Stimulated activated CD4-positive, alpha-beta T cell treated with anti-CD3 and anti-CD28 coated beads, TNF-alpha, amount 100 ng/mL, for 24 hours (primary cell): Measurements from ENCODE around the gene CLK4.

Source experiments
- DNase-seq, 3 experiments: peaks; one replicate each; pipeline ENCODE4 v3.0.0-alpha.2; 2020; ENCODE audit warnings: low read depth in 3 of 3

Gene CLK4

DNA sequence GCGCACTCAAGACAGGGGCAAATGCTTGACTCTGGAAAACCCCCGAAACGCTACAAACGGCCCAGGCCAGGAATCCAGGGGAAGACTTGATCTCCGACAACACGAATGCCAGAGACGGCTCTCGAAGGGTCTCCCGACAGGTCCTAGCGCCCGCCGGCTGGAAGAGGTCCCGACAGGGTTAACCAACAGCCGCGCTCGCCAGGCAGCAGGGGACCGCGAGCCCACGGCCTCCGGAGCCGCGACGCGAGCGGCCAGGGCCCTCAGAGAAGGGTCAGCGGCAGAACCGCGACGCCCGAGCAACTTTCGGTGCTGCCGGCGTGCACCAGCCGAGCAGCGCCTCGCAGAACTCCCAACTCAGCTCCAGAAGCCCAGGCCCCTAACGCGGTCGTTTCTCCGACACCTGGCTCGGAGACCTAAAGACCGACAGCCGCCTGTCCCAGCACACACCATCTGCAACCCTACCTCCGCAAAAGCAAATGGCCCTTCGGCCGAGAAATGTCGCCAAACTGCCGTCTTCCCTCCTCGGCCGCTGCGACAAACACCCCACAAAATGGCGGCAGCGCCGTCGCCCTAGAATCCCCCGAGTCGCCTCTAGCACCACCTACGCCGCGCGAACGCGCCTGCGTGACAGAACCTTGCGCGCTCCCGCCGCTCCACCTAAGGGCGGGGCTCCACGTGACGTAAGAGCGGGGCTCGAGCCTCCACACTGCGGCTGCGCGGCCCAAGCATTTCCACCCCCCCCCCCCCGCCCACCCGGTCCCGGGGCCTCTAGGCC lies at the start of gene CLK4:
TSS of gene CLK4 (minus strand) at position 567 of the 775 bp plus-strand sequence. CDS start 3,634 bp downstream, outside the sequence.
- DNase-seq: peak; percentile 94 to 97 (median 95)

DNA sequence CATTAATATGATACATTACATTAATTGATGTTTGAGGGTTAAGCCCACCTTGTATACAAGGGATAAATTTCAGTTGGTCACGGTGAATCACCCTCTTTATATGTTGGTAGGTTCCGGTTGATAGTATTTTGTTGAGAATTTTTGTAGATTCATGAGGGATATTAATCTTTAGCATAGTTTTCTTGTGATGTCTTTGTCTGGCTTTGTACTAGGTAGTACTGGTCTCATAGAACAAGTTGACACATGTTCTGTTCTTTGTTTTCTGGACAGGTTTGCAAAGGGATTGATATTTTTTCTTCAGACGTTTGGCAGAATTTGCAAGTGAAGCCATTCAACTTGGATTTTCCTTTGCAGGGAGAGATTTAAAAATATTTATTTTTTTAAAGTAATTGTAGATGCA lies 49.1 kb upstream of the CLK4 start:
- no peak for DNase-seq

DNA sequence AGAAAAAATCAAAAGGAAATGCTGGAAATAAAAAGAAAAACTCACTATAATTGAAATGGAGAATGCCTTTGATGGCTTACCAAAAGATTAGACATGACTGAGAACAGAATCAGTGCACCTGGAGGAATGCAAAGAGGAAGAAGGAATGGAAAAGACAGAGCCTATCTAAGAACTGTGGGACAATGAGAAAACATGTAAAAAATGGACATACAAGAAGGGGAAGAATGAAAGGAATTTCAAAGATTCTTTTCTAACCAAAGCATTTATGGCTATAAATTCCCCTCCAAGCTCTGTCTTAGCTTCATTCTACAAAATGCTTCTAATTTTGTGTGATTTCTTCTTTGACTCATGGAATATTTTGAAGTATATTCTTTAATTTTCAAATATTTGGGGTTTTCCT lies 47.5 kb upstream of the CLK4 start:
- no peak for DNase-seq

DNA sequence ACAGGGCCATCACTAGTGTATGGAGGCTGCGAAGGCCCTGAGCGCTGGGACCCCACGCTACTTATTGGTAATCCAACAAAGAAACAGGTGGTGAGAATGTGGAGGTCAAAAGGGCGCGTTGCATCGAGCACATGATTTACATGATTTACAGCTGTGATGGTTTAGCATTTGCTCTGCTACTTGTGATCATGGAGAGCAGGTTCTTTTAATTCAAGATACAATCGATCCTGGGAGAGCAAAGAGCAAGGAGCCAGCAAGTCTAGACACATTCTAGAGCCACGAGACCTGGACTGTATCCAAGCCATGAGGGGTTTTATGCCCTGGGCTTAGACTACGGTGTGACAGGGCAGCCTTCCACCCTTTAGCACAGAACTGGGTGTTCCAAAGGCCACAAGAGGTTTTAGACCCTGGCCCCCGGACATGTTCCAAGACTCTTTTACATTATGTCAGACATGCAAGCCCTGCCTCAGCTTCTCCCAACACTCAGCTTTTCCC lies 47.0 kb upstream of the CLK4 start:
- DNase-seq: no peak

DNA sequence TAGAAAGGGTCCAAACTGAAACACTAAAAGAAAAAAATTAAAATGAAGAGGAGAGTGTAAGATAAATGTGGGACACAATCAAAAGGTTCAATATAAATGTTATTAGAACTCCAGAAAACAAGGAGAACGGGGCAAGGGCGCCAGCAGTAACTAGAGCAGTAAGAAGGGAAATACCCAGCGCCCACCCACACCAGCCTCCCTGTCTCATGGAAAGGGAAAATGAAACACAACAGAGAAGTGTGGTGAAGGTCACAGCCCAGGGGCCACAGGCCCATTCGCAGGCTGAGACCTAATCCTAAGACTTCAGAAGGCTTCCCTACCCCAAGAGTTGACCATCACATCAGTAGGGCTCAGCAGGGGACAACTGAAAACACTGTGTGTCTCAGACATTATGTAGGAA lies 45.8 kb upstream of the CLK4 start:
- peak in 1 of 3 experiments; percentile 14 for DNase-seq

DNA sequence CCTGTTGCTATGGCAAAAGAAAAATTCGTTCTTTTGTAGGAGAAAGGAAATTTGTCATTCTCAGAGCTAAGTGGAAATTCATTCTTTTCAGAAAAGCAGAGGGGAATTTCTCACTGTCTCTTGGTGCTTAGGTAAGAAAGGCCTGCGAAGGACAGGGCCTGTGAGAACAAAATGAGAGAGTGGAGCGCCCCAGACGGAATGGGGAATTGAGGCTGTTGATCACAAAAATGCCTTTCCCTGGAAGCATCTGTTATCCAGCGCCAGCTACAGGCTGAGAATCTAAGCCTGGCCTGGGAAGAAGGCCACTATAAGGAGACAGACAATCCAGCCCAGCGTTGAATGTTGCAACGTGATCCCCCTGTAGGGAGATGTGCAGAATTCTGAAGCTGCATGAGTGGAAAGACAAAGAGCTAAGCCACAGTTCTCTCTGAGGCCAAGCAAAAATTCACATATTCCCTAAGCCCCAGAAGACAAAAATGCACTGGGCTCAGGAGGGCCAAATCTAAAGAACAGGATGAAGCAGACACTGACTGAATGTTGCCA lies 44.8 kb upstream of the CLK4 start:
- DNase-seq: no peak

DNA sequence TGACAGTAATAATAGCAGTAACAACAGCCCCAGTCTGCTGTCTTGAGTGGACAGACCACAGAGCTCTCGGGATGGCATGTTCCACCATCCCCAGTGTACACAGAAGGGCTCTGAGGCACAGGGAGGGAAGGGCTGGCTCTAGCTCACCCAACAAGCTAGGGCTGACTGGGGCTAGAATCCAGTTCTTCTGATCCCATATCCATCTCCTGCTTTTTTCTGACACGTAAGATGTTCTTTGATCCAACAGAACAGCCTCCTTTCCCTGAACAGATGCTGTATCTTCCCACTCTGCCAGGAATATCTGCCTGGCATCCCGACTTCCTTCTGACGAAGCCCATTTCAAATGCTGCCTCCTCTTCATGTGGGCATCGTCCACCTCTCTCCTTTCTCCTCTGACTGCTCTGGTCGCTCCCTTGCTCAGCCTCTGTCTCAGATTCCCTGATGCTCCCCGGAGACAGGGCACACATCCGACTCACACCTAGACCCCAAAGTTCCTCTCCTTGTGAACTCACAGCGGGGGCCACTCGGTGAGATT lies 43.6 kb upstream of the CLK4 start:
- DNase-seq: no peak

DNA sequence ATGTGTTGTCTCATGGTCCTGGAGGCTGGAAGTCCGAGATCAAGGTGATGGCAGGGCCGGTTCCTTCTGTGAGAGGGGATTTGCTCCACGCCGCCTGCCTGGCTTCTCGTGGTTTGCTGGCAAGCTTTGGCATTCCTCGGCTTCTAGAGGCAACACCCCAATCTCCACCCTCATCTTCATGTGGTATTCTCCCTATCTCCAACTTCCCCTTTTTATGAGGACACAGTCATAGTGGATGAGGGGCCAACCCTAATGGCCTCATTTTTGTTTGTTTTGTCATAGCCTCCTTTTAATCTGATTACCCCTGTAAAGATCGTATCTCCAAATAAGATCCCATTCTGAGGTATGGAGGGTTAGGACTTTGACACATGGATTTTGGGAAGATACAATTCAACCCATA lies 41.7 kb upstream of the CLK4 start:
- no peak for DNase-seq

DNA sequence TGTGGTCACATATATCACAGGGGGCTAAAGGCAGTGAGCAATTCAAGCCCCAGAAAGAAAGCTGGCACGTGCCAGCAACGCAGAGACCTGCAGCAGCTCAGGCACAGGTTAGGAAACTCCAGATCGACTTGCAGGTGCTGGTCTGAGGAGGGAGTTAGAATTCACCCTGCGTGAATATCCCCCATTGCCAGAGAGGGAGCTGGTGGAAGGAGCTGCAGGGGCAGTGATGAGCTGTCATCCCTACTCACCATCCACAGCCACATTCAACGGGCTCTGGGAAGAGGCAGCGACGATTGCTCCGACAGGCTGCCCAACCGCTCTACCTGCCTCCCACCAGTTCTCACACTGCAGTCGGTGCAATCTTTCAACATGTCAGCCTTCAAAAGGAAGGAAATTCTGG lies 40.8 kb upstream of the CLK4 start:
- DNase-seq: no peak

DNA sequence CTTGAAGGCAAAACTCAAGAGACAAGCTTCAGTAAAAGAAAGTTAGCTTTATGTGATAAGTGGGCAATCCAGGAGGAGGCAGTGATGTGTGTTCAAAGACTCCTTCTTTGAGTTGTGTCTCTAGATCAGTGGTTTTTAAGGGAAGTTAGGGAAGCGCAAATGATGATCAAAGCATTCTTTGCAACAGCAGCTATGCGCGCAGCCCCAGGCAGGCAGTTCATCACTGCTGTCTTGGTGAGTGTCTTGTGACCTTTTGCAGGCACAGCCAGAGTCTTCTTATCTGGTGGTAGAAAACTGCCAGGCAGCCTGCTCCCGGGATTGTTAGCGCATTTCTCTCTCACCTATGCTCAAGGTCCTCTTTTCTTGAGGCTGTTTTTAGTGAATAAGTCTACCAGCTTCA lies 40.3 kb upstream of the CLK4 start:
- DNase-seq: no peak

DNA sequence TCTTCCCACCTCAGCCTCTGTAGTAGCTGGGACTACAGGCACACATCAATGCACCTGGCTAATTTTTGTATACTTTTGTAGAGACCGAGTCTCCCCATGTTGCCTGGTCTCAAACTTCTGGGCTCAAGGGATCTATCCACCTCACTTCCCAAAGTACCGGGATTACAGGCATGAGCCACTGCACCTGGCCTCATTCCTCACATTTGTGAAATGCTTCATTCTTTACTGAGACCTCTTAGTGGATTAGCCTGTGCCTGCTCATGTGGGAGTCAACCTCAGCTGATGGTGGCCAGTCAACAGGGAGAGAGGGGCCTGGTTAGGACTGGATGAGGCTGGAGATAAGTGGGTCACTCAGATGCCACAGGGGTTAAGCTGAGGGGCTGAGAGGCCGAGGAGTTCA lies 37.3 kb upstream of the CLK4 start:
- DNase-seq: no peak

DNA sequence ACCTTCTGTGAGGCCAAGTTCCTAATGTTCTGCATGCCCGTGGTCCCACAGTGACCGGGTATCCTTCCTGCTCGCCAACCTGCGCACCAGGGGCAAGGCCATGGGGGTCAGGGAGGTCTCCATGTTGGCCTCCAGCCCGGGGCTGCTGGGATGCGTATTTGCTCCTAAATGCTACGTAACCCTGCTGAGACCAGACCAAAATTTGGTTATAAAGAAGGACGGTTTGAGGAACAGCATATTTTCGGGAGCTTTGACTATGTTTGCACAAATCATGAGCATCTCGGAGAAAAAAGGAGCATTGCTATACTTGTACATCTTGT lies 35.7 kb upstream of the CLK4 start:
- DNase-seq: no peak

DNA sequence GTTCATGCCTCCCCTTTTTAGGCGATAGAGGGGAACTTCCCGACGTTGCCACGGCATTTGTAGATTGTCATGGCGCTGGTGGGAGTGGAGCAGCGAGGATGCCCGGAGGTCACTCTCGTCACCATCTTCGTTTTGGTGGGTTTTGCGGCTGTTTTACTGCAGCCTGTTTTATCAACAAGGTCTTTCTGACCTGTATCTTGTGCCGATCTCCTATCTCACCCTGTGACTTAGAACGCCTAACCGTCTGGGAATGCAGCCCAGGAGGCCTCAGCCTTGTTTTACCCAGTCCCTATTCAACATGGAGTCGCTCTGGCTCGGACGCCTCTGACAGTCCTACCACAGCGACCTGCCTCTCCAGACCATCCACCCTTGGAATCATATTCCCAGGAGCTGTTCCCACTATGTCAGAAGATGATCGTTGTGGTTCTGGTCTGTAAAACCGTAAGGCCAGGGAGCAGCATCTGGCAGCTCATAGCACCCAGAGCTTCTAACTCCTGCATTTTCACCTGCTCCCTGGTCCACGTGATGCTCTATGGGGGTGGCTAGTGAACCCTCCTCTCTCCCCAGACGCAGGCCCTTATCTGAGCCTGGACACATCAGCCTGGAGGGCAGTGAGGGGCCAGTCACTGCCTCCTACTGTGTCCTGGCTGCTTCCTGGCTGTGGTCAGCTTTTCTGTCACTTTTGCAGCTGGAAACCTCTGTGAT lies 35.1 kb upstream of the CLK4 start:
- no peak for DNase-seq

DNA sequence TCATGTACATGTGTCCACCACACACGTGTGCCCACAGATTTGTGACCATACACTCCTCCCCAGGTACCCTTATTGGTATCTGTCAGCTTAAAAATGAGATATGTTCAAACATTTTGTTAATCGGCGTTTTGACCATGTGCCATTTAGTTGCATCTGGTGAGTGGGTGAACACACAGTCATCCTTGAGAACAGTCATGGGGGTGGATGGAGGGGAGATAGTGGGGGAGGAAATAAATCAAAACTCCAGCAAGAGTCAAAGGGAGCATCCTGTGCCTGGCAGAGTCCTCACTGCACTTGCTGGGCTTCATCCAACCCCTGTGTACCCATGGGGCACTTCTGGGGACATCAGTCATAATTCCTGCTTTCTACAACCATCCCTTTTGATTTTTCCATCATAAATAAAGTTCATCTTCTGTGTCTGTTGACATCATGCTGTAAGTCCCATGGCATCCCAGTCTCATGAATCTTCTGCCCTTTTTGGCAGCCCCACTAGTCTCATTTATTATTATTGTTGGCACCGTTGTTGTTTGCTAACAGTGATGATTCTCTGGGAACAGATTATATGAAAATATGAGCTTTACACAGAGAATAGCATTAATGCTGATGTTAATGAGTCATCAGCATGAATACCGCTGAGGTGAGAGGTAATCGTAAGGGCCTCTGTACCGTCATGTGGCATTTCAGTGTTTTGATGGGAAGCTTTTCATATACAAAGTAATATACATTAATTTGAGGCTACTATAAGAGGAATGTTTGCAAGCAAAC lies 24.4 kb upstream of the CLK4 start:
- no peak for DNase-seq

DNA sequence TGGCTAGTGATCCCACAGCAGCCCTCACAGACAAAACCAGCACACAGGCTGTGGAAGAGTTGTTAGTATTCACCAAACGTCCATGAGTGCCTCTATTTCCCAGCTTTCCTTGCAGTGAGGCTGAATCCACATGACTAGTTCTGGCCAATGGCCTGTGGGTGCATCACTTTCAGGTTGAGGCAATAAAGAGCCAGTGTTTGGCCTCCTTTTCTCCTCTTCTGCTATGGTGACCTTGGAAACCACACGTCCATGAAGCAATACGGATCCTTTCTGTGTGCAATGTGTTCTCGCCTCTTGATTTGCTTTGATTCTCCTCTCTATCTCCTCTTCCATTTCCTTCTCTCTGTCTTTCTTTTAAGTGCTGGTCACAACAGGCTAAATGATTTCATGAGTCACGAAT lies 23.4 kb upstream of the CLK4 start:
- DNase-seq: no peak

DNA sequence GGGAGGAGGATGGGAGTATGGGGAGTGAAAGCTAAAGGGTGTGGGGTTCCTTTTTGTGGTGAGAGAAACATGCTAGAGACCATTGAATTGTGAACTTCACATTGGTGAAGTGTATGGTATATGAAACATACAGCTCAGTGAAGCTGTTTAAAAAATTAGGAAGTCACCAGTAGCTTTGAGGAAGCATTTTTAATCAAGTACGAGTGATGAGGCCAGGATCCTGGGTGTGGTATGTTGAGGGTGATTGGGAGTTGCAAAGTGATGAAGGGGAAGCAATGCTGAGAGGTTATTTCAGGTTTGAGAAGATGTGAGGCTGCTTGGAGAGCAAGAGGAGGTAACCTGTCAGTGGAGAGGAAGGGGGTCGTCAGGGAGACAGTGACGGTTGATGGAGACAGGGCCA lies 22.7 kb upstream of the CLK4 start:
- DNase-seq: no peak

DNA sequence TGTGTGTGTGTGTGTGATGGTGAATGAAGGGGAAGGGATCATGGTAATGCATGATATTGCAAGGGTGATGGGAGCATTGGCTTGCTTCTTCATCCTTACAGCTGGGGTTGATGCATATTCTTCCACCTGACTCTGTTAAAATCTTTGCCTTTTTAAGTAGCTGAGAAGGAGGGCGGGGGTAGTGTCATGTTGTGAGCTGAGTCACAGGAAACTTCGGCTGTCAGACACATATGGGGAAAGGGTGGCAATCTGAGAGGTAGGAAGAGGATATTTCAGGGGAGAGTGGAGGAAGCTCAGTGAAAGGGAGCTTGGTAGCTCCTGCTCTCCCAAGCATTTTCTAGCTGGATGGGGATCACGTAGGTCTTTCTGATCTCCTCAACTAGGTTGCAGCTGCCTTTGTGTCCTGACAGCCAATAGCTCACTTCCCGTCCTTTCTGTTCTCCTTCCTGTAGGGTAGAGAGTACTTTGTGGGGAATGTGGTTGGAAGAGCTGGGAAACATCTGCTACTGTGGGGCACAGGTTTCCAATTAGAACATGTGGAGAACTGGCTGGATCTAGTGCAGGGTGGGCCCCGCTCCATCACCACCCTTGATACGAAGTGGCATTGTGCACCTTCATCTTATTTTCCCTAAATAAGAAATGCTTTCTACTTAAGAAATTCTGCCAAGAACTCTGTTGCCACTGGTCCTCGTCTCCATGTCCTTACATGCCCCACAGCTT lies 18.1 kb upstream of the CLK4 start:
- no peak for DNase-seq

DNA sequence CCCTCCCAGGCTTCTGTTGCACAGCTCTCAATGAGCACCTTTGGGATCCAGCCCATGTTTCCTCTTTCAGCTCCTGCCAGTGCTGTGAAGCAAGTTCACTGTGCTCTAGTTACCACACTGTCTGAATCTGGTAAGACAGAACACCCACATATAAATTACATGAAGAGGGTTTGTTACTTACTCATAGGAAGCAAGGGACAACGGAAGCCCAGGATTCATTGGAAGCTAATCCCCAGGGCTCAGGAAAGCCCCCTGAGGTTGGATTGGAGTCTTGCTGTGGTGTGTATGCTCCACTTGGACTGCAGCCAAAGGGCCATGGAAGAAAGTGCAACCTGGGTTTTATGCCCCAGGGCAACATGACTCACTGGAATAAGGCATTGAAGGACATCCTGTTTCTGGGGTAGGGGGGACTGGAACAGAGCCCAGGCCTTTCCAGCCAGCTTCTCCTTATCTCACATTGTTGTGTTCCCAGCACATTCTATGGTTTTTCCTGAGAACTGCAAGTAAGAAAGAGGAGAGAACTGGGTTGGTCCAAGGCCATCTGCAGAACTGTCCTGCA lies 15.6 kb upstream of the CLK4 start:
- no peak for DNase-seq

DNA sequence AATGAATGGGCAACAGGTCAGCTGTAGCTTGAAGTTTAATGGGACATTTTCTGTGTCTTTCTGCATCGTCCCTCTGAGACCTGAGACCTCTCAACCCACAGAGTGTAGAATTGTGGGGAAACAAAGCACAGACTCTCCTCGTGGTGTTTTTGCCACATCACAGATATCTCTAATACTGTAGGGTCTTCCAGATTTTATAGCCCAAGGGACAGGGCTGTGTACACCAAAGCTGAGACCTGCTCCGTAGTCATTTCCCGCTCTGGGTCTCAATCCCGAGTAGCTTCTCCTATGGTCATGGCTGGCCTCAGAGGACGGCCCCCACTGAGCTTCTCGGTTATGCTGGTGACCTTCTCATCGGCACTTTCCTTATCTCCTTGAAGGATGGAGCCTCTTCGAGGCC lies 14.9 kb upstream of the CLK4 start:
- DNase-seq: no peak

DNA sequence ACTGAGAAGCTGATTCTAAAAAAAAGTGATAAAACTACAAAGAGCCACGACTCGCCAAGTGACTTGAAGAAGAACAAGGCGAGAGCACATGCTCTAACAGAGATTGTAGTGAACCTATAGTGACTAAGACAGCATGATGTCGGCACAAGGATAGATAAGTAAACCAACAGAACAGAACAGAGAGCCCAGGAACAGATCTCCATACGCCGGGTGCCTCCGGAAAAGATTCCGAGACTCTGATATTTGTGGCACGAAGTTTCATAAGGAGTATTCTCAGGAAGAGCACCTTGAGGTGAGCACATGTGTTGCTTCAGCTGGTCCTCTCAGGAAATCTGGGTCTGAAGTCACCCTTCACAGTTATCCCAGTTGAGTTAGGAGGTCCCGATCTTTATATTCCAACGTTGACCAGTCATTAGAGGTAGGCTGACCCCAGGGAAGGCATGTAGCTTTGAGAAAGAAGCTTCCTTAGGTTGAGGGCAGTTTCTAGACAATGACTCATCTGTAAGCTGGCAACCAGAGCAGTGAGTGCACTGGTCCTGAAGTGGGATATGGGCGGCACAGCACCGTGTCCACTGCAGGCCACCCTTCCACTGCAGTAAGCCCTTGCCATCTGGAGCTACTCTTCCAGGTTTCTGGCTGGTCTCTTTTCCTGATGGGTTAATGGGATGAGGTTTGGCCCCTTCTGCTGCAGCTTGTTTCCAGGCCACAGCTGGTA lies 13.6 kb upstream of the CLK4 start:
- DNase-seq: no peak
